Measurements from ENCODE around the gene GPR183. TPM values are rescaled to one million over a fixed set of nuclear protein-coding genes. Genes with fewer than 3 reads are reported as not detected.

The GPR183 gene
- total RNA-seq, 2 donors from 2014 or later, result 1.5 to 8.3 TPM

DNA sequence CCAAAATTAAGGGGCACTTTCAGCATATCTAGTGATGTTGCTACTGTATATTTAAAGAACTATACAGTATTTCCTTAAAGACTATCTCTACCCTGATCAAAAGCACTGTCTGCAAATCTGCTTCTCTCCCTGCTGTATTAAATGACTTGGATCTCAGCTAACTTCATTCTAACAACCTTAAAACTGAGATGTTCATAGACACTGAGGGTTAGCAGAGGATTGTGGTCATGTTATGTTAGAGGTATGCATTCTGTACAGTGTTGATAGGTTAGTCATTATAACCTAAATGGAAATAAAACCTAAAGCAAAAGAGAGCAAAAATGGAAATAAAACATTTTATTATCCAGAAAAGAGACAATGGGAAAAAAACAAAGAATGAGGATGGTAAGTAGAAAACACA is 9.9 kb downstream of the GPR183 start:
- no peak for DNase-seq
- H3K27ac ChIP-seq, result peak overlapping the region; percentile 30

DNA sequence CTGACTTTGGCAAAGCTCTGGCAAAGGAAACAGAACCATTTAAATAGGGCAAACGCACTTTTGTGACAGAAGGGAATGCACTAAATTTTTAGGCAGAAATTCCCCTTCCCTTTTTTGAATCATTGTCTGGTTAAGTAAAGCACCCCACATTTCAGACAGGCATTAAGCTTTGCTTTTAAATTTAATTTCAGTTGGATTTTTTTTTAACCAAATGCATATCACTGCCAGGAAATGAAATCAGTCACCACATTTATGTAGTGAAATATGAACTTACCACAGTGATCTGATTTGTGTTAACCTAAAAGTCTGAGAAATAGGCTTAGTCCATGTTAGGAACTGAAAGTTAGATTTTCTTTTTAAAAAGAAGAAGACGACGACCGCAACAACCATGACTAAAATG is 10.8 kb downstream of the GPR183 start:
- no peak for DNase-seq
- Histone ChIP-seq H3K27me3 (no peaks in the 10 kb centered on the region), H3K9ac (ENCODE audit: low read depth in 2 of 2, low read length in 2 of 2) (no peak overlapping the region), H3K9me3 (no peaks in the 10 kb centered on the region), H3K4me3 (no peak overlapping the region), H3K27ac (peak overlapping the region; percentile 30), H3K4me1 (peaks cover 7% of the 10 kb centered on the region), H3K36me3 (no peaks in the 10 kb centered on the region)
- TF ChIP-seq, protein P1, sequence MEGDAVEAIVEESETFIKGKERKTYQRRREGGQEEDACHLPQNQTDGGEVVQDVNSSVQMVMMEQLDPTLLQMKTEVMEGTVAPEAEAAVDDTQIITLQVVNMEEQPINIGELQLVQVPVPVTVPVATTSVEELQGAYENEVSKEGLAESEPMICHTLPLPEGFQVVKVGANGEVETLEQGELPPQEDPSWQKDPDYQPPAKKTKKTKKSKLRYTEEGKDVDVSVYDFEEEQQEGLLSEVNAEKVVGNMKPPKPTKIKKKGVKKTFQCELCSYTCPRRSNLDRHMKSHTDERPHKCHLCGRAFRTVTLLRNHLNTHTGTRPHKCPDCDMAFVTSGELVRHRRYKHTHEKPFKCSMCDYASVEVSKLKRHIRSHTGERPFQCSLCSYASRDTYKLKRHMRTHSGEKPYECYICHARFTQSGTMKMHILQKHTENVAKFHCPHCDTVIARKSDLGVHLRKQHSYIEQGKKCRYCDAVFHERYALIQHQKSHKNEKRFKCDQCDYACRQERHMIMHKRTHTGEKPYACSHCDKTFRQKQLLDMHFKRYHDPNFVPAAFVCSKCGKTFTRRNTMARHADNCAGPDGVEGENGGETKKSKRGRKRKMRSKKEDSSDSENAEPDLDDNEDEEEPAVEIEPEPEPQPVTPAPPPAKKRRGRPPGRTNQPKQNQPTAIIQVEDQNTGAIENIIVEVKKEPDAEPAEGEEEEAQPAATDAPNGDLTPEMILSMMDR (IDR thresholded peaks at IDR 0.05), result no peak
- intact Hi-C loops (cut with DNase I), result no loop called here

More for the DNA sequence above, 9.9 kb downstream of the GPR183 start:
- no peak overlapping the region for H3K9ac ChIP-seq (ENCODE audit: low read depth in 2 of 2, low read length in 2 of 2)
- peaks cover 7% of the 10 kb centered on the region for H3K4me1 ChIP-seq
- H3K36me3 ChIP-seq, result no peaks in the 10 kb centered on the region
- no peaks in the 10 kb centered on the region for H3K9me3 ChIP-seq
- TF ChIP-seq, protein P1 (IDR thresholded peaks at IDR 0.05), result no peak
- intact Hi-C loops (cut with DNase I), result no loop called here
- no peaks in the 10 kb centered on the region for H3K27me3 ChIP-seq
- H3K4me3 ChIP-seq, result no peak overlapping the region

DNA sequence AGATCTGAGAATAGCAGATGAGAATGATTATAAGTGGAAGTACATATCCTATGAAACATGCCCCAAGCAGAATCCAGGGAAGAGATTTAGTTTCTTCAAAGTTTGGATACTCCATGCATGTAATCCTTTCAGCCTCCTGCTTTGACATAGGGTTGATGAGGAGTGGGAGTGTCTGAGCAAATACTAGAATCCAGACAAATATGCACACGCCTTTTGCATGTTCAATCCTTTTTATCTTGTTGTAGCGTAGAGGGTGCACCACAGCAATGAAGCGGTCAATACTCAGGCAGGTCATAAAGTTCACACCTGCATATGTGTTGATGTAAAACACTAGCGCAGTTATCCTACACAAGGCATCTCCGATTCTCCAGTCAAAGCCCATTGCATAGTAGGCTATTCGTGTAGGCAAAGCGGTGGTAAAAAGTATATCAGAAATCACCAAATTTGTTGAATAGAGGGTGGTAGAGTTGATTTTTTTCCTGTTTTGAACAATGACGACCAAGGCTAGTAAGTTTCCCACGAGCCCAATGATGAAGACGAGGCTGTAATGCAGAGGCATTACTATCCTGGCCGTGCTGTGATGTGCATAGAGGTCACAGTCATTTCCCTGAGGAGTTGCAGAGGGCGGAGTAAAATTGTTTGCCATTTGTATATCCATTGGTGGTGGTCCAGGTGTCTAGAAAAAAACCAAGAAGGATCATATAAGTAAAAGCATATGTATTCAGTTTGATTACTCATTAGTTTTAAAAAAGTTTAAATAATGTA is 11.5 kb downstream of the GPR183 start:
- Histone ChIP-seq H3K9me3 (no peaks in the 10 kb centered on the region), H3K27me3 (no peaks in the 10 kb centered on the region), H3K4me3 (no peak overlapping the region), H3K36me3 (no peaks in the 10 kb centered on the region), H3K4me1 (peaks cover 7% of the 10 kb centered on the region), H3K9ac (ENCODE audit: low read depth in 2 of 2, low read length in 2 of 2) (no peak overlapping the region), H3K27ac (no peak overlapping the region)
- intact Hi-C loops (cut with DNase I), result no loop called here
- TF ChIP-seq, protein P1 (IDR thresholded peaks at IDR 0.05), result no peak
- no peak for DNase-seq

DNA sequence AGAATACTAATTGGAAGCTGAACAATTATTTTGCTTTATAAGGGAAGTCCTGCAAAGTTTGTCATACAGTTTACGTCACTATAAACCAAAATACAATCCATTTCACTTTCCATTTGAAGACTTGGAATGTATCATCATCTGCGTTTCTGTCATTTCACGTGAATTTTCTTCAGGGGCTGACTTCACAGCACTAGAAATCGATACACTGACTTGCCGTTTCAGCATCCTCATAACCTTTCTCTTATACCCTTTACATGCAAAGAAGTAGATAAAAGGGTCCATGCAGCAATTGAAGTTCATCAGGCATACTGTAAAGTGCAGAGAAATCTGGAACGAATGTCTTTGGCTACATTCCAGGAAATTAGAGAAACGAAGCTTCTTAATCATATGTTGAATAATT is 12.2 kb downstream of the GPR183 start:
- Histone ChIP-seq H3K27me3 (no peaks in the 10 kb centered on the region), H3K4me3 (no peak overlapping the region), H3K9me3 (no peaks in the 10 kb centered on the region), H3K4me1 (peaks cover 7% of the 10 kb centered on the region), H3K36me3 (no peaks in the 10 kb centered on the region), H3K9ac (ENCODE audit: low read depth in 2 of 2, low read length in 2 of 2) (no peak overlapping the region), H3K27ac (no peak overlapping the region)
- intact Hi-C loops (cut with DNase I), result no loop called here
- no peak for DNase-seq
- TF ChIP-seq, protein P1 (IDR thresholded peaks at IDR 0.05), result no peak

DNA sequence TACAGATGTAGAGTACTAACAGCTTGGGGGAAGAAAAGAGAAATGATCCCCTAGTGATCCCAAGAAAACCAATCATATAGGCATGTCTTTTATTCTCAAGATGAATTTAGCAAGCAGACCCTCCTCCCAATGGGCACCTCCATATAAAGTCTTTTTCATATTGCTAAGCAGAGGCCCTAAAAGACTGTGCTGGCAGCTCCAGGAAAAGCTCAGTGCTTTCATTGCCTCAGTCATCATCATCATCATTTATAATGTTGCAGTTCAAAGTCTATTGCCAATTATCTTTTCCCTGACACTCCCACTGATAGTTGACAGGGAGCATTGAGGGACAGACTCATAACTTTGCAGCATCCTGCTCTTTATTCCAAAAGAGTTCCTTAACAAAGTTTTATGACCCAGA is 13.0 kb downstream of the GPR183 start:
- Histone ChIP-seq H3K27me3 (no peaks in the 10 kb centered on the region), H3K4me3 (no peak overlapping the region), H3K9me3 (no peaks in the 10 kb centered on the region), H3K9ac (ENCODE audit: low read depth in 2 of 2, low read length in 2 of 2) (no peak overlapping the region), H3K36me3 (no peaks in the 10 kb centered on the region), H3K4me1 (peaks cover 7% of the 10 kb centered on the region), H3K27ac (no peak overlapping the region)
- TF ChIP-seq, protein P1 (IDR thresholded peaks at IDR 0.05), result no peak
- no peak for DNase-seq
- intact Hi-C loops (cut with DNase I), result no loop called here

Data from colonic mucosa (tissue), 4 donors.